GM21717 (cell line): ENCODE data around the gene IRF7.

ENCODE experiments used
- ATAC-seq: cut with Tn5 transposase; IDR thresholded peaks from one replicate; pipeline ENCODE4 v1.9.1; 2021; ENCODE audit warnings: mild to moderate bottlenecking, moderate library complexity; ENCODE audit not compliant: unreplicated experiment

The IRF7 gene

DNA sequence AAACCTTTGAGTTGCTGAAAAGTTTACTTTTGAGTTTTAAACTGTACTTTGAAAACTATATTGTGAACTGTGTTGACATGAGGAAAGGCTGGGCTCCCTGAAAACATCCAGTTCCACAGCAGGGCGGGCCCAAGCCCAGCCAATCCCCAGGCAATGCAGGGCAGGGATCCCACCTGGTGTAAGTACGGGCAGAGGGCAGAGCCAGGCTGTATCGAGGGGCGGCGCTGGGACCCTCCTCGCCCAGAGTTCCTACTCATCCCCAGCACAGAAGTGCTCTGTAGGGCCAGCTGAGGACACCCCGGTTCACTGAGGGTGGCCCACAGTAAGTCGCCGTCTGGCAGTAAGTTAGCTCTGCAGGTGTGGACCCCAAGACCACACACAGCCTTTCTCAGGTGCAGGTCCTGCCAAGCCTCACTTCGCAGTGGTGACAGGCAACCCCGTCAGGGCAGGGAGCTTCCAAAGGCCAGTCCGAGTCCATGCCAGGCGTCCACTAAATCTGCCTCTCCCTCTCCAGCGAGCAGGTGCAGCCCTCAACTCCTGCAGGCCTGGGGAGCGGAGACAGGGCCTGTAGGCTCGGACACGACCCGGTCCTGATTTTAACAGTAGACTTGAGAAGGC, 48.6 kb downstream of the IRF7 start:
- no peak for ATAC-seq

DNA sequence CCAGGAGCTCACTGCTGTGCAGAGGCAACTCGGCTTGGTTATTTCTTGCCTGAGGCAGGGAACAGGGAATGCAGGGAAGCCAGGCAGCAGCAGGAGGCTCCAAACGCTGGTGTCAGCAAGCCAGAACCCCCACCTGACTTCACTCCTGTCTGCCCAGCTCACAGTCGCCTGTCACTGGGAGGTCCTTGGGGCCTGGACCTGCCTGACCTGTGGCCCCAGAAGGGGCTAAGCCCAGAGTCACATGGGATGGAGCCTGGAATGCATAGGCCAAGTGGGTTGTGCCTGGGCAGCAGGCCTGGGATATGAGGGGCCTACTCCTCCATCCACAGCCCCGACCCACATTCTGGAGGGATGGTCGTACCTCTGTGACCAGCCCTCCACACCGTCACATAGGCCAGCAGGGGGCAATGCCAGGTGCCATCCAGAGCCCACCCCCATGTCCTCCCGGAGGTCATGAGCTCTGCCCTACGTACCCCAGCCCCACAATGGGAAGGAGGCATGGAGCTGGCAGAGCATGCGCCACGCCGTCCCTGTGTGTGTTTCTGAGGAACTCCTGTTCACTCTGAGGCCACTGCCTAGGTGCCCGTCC, 49.7 kb downstream of the IRF7 start:
- ATAC-seq = no peak

DNA sequence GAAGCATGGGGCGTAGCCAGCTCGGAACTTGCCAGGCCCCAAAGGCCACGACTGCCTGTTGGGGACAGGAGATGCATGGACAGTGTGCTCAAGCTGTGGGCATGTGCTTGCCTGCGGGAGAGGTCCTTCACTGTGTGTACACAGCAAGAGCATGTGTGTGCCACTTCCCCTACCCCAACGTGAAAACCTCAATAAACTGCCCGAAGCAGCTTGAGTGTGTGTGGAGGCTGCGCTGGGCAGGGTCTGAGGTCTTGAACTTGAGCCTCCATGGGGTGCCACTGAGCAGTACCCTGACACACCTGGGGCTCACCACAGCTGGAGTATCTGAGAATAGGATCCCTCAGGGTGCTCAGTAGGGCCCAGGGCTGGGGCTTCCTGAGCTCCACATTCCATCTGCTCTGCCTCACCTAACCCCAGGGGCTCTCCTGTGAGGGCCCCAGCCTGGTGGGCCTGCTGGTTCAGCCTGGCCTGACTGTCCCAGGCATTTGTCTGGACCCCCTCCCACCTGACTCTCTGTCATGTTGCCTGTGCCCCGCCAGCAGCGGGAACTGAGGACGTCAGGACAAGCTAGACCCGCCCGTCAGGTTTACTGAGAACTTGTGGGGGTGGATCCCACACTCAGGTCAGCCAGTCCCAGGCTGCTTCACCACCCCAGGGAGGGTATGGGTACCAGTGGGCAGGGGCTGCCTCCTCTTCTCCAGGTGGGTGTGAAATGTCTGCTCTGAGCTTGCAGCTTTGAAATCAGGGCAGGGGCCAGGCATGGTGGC, 51.8 kb downstream of the IRF7 start:
- ATAC-seq = no peak

DNA sequence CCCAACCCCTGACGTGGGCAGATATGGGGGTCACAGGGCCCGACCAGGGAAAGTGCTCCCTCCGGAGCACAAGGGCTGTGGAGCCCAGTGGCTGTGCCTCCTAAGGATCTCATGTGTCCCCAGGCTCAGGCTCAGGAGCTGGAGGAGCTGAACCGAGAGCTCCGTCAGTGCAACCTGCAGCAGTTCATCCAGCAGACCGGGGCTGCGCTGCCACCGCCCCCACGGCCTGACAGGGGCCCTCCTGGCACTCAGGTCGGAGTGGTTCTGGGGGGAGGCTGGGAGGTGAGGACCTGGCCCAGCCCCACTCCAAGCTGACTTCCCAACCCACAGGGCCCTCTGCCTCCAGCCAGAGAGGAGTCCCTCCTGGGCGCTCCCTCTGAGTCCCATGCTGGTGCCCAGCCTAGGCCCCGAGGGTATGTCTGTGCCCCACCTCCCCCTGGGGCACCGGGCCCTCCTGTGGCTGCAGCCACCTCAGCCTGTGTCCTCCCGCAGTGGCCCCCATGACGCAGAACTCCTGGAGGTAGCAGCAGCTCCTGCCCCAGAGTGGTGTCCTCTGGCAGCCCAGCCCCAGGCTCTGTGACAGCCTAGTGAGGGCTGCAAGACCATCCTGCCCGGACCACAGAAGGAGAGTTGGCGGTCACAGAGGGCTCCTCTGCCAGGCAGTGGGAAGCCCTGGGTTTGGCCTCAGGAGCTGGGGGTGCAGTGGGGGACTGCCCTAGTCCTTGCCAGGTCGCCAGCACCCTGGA, 52.5 kb downstream of the IRF7 start:
- ATAC-seq = no peak
